GM21528 (cell line): ENCODE measurements around the gene BANP.
A peak's percentile ranks its signal among the peaks of the same experiment; 100 is the strongest.

Source experiments
- ATAC-seq: cut with Tn5 transposase; IDR thresholded peaks from one replicate; pipeline ENCODE4 v1.9.1; 2021; ENCODE audit warnings: mild to moderate bottlenecking, moderate library complexity; ENCODE audit not compliant: unreplicated experiment, low FRiP score

The BANP gene

DNA sequence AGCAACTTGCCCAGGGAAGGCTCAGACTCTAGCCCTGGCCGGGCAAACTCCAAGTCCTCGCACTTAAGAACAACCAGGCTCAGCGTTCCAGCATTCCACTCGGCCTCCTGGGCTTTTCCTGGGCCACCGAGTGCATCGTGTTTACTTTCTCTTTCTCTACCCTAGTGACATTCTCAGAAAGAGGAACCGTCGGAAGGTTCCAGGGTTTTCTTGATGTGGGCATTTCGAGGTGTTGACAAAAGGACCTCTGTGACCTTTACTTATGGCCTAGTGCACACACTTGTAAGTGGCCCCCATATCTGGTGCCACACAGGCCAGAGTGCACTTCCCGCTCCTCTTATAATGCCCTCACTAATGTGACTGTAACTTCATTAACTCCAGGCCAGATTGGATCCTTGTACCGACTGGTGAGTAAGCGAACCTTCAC is 3.1 kb upstream of the BANP start:
- ATAC-seq = no peak

DNA sequence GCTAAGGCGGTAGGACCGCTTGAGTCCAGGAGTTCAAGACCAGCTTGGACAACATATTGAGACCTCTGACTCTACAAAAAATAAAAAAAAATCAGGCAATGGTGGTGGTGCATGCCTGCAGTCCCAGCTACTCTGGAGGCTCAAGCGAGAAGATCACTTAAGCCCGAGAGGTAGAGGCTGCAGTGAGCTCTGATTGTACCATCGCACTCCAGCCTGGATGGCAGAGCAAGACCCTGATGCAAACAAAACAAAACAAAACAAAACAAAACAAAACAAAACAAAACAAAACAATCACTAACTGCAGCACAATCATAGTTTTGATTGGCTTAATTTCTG is 2.5 kb upstream of the BANP start:
- ATAC-seq = no peak

DNA sequence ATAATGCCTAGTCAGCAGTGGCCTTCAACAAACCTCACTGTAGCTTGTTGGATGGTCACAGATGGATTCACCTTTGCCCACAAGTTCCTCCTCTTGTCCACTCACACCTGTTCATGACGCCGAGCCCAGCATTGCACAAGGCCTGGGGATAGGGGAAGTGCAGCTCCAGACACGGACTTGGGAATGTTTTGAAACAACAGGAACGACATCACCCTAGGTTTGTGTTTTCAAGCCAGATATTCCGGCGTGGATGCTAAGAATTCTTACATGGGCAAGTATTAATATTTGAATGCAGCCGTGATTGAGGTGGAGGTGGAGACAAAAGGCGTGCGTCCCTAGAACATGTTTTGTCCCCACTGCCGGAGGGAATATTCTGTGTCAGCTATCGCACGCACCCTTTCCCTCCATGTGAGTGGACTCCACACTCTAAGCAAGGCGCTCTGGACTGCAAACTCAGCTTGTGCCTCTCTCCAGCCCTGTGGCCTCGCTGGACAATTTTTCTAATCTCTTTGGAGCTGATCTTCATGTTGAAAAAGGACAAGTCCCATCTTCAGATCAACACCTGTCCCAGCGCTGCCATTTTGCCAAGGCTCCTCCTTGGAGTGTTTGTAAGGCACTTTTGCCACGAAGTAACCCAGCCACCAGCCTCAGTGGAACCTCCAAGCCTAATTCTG is 2.0 kb upstream of the BANP start:
- ATAC-seq = no peak

DNA sequence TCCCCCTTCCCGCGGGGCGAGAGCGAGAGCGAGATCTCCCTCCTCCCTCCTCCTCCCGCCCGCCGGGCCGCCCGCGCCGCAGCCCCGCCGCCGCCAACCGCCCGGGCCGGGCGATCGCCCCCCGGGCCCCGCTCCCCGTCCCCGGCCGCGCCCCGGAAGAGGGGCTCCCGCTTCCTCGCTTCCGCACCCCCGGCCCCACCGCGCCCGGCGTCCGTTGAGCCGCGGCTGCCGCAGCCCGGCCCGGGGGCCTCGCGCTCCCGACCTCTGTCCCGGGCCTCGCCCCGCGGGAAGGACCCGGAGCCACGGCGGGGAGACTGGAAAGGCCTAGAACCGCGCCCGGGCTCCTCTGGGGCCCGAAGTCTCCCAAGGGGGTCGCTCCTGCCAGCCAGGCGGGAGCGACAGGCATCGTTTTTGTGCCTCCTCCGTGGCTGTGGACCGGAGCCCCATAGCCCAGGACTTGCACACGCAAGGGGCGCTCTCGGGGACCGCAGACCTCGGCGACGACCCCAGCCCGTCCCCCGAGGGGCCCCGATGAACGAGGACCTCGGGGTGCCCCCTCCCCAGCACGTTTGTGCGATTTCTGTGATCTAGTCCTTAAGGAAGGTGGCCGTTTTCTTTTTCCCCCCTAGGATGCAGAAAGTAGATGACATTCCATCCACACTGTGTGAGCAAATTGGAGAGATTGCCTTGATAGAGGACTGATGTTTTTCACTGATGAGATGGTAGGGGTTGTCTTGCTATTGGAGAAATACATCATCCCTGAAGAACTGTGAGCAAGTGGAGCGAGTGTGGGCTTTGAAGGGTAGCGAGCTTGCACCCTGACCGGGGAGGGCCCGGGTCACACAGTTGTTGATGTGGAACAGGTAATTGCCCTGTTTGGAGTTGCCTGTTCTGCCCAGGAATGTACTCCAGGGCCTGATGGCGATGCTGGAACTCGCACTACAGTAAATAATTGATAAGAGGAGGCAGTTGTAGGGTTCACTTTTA is 611 bp downstream of the BANP start:
- ATAC-seq = peak; percentile 4

DNA sequence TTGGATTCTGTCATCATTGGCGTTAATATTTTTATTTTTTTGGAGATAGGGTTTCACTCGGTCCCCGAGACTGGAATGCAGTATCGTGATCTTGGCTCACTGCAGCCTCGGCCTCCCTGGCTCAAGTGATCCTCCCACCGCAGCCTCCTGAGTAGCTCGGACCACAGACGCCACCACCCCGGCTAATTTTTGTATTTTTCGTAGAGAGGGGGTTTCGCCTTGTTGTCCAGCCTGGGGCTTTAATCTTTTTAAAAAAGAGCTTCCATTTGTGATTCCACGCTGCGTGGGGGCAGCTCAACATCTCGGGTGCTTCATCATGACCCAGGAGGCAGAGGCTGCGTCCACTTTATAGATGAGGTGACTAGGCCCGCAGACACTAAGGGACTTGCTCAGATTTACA is 1.5 kb downstream of the BANP start:
- ATAC-seq = no peak

DNA sequence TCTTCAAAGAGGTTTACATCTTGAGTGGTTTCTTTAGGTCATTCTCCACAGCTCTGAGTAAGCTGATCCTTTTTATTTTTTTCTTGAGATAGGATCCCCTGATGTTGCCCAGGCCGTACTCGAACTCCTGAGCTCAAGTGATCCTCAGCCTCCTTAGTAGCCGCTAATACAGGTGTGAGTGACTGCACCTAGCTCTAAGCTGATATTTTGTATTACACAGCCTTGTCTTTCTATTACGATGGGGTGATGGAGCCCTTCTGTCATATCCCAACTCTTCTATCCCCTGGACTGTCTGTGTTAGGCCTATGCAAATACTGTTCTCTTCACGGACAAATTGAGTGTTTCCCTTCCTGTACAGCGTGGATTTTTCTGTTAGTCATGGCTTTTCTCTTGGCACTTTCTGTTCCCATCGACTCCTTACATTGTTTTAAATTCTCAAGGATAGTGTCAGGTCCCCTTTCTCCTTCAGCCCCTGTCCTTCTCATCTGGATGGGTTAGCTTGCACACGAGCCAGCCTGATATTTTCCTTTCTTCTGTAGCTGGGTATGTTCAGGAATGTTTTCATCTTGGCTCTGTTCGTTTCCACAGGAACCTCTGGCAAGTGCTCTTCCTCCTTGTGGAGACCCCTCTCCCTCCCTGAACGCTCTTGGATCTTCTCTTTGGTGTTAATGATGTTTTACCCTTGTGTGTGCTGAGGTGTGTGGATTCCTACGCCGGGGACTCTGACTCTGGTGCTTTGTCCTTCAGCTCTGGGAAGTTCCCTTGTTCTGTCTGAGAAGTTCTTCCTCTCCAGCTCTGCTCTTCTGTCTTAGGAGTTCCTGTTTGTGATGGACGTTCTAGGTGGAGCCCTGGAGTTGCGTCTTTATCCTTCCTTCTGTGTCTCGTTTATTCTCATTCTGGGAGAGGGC is 2.3 kb downstream of the BANP start:
- ATAC-seq = no peak

DNA sequence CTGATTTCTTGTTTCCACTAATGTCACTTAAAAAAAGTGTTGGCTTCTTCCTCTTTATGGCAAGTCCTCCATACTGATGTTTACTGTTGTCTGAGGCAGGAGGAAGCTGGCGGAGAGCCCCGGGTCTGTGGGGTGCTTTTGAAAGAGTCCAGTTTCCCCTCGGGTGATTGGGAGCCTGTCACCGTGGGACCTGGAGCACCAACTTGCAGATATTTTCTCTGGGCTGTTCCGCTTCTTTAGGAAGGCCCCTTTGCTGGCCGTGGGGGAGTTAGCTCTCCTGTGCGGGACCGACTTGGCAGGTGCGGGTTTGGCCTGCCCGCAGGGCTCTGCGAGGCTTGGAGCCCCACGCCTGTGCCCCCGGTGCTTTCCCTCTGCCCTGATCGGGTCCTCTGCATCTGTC is 3.1 kb downstream of the BANP start:
- ATAC-seq = no peak

DNA sequence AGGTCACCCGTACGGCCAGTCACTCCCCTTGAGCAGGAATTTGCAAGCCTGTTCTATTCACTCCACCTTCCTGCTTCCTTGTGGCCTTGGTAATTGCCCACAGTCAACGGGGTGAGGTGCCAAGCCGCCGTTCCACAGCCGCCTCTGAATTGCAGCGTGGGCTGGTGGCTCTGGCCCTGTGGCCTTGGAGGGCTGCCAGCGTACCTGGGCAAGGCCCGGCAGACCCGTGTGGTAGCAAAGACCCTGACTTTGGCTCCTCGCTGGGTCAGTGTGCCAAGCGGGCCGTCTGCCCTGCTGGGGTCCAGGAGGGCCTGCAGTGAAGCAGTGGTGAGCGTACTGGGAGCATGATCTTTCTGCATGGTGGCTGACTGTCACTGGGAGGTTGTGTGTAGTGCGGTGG is 3.6 kb downstream of the BANP start:
- ATAC-seq = no peak

DNA sequence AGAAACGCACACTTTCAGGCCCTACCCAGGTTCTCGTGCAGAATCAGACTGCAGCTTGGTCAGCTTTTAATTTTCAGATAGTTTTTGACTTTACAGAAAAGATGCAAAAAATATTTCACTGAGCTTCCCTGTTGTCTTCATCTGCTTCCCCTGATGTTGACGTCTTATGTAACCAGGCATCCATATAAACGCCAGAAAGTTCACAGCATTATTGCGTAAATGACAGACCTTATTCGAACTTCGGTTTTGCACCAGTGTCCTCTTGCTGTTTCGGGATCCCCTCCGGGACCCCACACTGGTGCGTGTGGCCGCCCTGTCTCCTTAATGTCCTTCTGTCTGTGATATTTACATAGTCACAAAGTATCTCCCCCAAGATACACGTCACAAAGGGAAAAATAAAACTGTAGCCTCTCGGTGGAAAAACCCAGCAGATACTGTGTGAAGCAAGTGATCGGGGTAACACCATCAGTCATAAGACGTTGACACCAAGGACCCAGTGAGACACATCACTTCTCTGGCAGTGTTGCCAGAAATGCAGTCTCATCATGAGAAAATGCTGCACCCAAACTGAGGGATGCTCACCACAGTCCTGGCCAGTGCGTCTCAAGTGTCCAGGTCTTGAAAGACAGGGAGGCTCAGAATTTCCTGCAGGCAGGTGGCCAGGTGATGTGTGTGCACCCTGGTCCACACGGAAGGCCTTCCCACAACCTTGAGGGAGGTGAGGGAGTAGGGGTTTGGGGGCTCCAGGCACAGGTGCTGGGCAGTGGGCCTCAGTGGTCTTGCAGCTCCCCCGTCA is 4.3 kb downstream of the BANP start:
- no peak for ATAC-seq

DNA sequence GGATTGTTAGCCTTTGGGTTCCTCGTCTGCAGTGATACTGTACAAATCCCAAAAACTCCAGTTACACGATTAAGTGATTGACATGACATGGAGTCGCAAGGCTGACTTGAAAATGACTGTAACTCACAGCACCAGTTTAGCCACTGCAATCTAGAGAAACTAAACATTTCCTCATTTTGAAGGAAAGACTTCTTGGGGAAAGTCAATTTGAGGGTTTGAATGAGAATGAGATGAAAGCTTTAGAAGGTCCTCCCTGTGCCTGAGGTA is 4.8 kb downstream of the BANP start:
- no peak for ATAC-seq

DNA sequence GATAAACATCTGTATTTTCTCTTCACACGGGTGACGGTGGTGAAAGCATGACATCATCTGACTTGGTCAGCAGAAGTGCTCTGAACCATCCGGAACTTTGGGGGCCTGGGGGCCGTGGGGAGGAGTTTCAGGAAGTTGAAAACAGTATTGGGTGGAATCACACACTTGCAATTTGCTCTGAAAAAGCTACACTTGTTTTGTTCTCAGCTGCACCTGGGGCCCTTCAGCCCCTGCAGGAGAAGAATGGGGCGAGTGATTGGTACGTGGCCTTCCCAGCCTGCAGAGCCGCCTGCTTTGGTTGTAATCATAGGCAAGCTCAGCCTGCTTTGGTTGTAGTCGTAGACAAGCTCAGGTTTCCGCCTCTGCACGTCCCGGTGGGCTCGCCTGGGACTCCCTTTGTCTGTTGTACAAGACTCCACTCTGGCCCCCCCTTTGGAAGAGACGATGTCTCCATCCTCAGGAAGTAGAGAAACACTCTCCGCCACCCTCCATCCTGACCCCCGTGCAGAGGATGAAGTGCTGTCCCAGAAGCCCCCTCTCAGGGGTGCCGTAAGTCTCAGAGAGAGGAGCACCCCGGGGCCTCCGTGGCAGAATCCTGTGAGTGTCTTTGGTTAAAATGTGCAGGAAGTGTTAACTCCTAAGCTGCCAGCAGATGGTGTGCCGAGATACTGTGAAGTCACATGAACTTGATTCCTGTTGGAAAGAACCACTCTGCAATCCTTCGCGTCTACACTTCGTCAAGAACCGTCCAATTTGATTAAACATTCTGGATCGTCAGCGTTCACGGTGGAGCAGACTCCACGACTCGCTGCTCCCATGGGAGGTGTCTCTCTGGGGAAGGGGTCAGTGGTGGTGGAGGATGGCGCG is 5.4 kb downstream of the BANP start:
- ATAC-seq = no peak

DNA sequence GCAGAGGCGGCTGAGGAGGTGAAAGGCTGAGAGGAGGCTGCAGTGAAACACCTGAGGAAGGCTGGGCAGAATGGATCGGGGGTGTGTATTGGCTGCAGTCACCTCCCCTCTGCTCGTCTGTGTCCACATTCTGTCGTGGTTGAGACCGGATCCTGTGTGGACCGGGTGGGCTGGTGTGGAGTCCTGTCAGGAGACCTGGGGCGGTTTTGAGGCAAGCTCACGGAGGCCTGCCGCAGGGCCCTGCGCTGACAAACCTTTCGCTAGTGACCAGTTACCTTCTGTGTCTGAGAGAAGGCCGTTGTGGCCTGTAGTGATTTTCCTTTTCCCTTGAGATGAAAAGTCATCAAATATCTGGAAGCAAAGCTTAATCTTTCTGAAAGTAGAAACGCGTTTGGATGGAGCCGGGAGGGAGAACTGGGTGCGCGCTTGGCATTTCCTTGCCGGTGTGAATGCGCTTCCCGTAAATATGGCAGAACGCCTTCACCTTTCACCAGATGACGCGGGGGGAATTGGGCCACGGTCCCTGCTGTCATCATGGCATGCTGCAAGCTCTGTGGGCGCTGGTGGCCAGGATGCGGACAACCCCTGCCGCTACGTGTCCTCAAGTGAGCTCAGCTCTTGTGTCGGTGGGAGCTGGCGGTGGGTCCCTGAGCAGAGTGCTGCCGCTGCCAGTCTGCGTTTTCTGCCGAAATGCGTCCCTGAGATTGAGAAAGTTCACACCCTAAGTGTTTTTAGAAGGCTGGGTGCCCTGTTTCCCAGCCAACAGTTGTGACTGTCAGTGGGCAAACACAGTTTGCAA is 6.3 kb downstream of the BANP start:
- ATAC-seq = no peak

DNA sequence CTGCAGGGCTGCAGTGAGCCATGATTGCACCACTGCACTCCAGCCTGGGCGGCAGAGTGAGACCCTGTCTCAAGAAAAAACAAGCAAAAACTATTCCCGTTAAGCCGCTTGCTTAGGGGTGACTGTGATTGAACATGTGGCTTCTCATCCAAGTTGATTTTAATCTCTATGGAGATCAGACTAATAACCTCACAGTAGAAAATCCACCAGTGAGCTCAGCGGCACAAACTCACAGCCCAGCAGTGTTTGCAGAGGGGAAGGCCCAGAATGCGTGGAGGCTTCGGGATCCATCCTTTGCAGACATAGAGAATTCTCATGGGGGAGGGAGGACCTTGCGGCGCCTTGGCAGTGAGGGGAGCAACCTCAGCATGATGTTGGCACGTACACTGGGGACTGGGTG is 7.4 kb downstream of the BANP start:
- ATAC-seq = no peak

DNA sequence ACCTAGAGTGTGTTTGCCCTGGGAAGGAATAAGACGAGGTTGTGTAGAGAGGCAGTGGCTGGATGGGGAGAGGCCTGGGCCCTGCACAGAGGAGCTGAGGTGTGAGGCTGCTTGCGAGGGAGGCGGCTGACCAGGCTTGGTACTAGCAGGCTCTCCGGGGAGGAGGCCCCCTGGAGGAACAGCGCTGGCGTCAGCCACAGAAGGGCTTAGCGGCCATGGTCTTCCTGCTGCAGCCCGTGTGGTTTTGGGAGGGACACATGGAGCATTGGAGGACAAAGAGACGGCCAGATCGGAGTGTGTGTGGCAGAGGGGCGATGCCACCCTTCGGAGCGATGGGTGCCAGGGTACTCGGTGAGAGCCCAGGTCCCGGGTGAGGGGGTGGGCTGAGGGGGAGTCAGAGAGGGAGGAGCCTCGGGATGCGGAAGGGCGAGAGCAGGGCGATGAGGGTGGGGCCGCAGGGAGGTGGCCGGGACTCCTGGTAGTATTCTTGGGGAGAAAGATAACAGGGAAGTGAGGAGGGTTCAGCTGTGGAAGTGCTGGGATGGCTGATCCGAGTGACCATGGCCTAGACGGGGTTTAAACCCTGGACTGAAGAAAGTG is 8.3 kb downstream of the BANP start:
- ATAC-seq = no peak

DNA sequence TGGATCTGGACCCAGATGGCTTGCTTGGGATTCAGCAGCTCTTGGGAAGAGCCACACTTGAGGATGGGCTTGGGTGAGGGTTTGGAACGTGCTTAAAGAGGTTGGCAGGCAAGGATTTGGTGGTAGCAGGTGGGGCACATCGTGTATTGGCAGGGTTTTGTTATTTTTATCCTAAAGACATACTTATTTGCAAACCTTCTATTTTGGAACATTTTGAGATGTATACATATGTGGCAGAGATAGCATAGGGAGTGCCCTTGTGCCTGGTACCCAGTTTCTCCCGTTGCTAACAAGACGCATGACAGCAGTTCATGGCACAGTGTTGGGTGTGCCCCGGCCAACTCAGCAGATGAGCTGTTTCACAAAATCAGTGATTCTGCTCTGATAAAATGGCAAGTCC is 9.1 kb downstream of the BANP start:
- no peak for ATAC-seq

DNA sequence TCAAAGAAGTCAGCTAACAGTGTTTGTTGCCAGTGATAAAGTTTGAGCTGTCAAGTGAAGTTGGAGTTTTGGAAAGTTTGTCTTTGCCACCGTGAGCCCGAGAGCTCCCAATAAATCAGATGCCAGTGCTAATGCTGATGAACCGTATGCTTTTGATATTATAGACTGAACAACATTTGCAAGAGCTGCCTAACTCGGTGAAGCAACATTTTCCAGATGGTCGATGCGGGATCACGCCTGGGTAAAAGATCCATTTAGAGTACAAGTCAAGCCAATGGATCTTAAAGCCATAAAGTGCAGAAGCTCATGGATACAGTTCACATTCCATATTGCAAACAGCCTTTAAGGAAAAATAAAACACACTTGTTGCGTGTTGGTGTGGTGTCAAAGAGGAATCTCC is 9.6 kb downstream of the BANP start:
- ATAC-seq = no peak

DNA sequence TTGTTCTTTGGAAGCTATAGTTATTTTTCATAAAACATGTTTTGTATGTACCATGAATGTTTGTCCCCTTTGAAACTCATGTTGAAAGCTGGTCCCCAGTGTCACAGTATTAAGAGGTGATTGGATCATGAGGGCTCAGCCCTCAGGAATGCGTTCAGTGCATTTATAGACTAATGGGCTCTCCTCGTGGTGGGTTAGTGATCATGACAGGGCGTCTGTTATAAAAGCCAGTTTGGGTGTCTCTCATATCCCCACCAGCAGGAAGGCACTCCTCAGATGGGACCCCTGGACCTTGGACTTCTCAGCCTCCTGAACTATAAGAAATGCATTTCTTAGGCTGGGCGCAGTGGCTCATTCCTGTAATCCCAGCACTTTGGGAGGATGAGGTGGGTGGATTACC is 10.4 kb downstream of the BANP start:
- ATAC-seq = no peak

DNA sequence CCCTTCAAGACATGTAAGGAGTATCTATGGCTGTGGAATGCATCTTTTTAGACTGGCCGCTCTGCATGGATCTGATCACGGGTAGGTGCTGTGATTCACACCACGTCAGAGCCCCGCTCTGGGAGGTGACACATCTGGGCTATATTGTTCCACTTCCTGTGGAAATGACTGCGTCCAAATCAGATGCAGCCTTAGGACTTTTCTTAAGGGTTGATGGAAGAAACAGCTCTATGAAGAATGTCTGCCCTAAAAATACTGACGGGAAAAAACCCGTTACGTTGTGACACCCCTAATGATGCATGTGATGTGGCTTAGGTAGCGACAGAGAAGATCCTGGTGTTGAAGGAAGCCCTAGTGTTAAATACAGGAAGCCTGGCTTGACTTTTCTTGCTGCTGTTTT is 12.2 kb downstream of the BANP start:
- no peak for ATAC-seq
